ENCODE data around the gene SMIM3.
A peak's percentile ranks its signal among the peaks of the same experiment; 100 is the strongest.

SMIM3 gene

DNA sequence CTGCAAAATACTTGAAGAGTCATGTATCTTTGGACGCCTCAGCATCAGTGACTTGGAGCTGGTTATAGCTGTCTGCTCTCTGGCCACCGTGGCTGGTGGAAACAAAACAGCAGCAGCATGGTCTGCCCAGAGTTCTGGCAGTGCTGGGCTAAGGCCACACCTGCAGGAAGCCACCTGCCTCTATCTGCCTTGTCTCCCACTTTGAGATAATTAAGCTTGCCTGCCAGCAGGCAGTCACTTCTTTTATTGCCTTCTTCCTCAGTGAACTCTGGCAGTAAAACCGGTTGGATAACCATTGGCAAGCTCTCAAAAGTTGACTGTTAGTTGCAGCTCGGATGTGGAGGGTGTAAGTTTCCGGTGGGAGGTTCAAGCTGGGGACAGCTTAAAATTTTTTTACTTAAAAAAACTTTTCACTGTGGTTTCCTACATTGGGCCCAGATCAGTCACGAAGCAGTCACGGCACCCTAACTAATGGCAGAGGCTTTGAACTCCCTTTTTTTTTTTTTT, 4.9 kb downstream of the SMIM3 start:
- peaks cover 11% of the 10 kb centered on the region for H3K4me1 ChIP-seq (ENCODE audit: control insufficient read depth, insufficient read depth, low read length)
- POLR2A ChIA-PET = interaction anchor here (0.7 to 1.4 kb wide), 5 partner anchors 19 to 121 kb away, joined by 3 to 5 read pairs (median 4); partner anchors contain the start of genes DCTN4, RBM22 and ZNF300
- no peaks in the 10 kb centered on the region; a peak in 1 of 3 replicates for H3K36me3 ChIP-seq (ENCODE audit: control insufficient read depth in 2 of 2, insufficient read depth in 1 of 2, low read length in 2 of 2)
- H3K9me3 ChIP-seq (ENCODE audit: control insufficient read depth, insufficient read depth, low read depth, low read length) = no peaks in the 10 kb centered on the region
- no peak overlapping the region for H3K4me3 ChIP-seq (ENCODE audit: low read depth, low read length)
- peak overlapping the region; percentile 58 for H3K27ac ChIP-seq (ENCODE audit: extremely low read depth, low read depth, low read length)
- CTCF ChIA-PET = interaction anchor here (0.6 to 4.2 kb wide), 6 partner anchors 18 to 375 kb away, joined by 3 to 31 read pairs (median 4); partner anchors contain the start of genes ANXA6 and RBM22
- no peak for TF ChIP-seq ZNF544 (tag by site-specific recombination; IDR thresholded peaks at IDR 0.05)
- TF ChIP-seq ZIC2 (tag by site-specific recombination; IDR thresholded peaks at IDR 0.05) = peak; percentile 88
- peak; percentile 74 for TF ChIP-seq ZBTB8A (tag by site-specific recombination; IDR thresholded peaks at IDR 0.05)
- peak; percentile 80 for TF ChIP-seq ZNF580 (tag by site-specific recombination; IDR thresholded peaks at IDR 0.05)
- TF ChIP-seq ZNF398 (tag by site-specific recombination; IDR thresholded peaks at IDR 0.05) = peak; percentile 68
- no peak for TF ChIP-seq ZFP41 (tag by site-specific recombination; IDR thresholded peaks at IDR 0.05; ENCODE audit: borderline replicate concordance)
- peak; percentile 89 for TF ChIP-seq ZSCAN30 (tag by site-specific recombination; IDR thresholded peaks at IDR 0.05)
- peak; percentile 59 for TF ChIP-seq WT1 (tag by site-specific recombination; IDR thresholded peaks at IDR 0.05)
- TF ChIP-seq ZNF19 (tag by site-specific recombination; IDR thresholded peaks at IDR 0.05; ENCODE audit: low read depth) = no peak
- TF ChIP-seq TSHZ1 (tag by site-specific recombination; IDR thresholded peaks at IDR 0.05; ENCODE audit: borderline replicate concordance) = peak; percentile 57; the same call in 1 of the 2 replicates
- TF ChIP-seq GLIS1 (tag by site-specific recombination; IDR thresholded peaks at IDR 0.05) = peak; percentile 77
- peak; percentile 71 for TF ChIP-seq PRDM4 (tag by site-specific recombination; IDR thresholded peaks at IDR 0.05)
- no peak for TF ChIP-seq ZNF121 (tag by site-specific recombination; IDR thresholded peaks at IDR 0.05)
- TF ChIP-seq ZNF747 (tag by site-specific recombination; IDR thresholded peaks at IDR 0.05) = no peak
- TF ChIP-seq ZNF600 (tag by site-specific recombination; IDR thresholded peaks at IDR 0.05) = peak; percentile 81
- peak; percentile 95 for TF ChIP-seq OSR2 (tag by site-specific recombination; IDR thresholded peaks at IDR 0.05)
- TF ChIP-seq, protein P1, sequence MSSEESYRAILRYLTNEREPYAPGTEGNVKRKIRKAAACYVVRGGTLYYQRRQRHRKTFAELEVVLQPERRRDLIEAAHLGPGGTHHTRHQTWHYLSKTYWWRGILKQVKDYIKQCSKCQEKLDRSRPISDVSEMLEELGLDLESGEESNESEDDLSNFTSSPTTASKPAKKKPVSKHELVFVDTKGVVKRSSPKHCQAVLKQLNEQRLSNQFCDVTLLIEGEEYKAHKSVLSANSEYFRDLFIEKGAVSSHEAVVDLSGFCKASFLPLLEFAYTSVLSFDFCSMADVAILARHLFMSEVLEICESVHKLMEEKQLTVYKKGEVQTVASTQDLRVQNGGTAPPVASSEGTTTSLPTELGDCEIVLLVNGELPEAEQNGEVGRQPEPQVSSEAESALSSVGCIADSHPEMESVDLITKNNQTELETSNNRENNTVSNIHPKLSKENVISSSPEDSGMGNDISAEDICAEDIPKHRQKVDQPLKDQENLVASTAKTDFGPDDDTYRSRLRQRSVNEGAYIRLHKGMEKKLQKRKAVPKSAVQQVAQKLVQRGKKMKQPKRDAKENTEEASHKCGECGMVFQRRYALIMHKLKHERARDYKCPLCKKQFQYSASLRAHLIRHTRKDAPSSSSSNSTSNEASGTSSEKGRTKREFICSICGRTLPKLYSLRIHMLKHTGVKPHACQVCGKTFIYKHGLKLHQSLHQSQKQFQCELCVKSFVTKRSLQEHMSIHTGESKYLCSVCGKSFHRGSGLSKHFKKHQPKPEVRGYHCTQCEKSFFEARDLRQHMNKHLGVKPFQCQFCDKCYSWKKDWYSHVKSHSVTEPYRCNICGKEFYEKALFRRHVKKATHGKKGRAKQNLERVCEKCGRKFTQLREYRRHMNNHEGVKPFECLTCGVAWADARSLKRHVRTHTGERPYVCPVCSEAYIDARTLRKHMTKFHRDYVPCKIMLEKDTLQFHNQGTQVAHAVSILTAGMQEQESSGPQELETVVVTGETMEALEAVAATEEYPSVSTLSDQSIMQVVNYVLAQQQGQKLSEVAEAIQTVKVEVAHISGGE (tag by site-specific recombination; conservative IDR thresholded peaks at IDR 0.05; ENCODE audit: low read depth) = peak; percentile 60; the same call in 1 of the 2 replicates
- no peak for TF ChIP-seq ZNF140 (tag by site-specific recombination; IDR thresholded peaks at IDR 0.05)
- TF ChIP-seq, protein P2, sequence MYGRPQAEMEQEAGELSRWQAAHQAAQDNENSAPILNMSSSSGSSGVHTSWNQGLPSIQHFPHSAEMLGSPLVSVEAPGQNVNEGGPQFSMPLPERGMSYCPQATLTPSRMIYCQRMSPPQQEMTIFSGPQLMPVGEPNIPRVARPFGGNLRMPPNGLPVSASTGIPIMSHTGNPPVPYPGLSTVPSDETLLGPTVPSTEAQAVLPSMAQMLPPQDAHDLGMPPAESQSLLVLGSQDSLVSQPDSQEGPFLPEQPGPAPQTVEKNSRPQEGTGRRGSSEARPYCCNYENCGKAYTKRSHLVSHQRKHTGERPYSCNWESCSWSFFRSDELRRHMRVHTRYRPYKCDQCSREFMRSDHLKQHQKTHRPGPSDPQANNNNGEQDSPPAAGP (tag by site-specific recombination; IDR thresholded peaks at IDR 0.05) = no peak
- TF ChIP-seq SP2 (tag by site-specific recombination; IDR thresholded peaks at IDR 0.05) = peak; percentile 51
- TF ChIP-seq ZNF843 (tag by site-specific recombination; IDR thresholded peaks at IDR 0.05) = peak; percentile 86
- TF ChIP-seq, protein P3, sequence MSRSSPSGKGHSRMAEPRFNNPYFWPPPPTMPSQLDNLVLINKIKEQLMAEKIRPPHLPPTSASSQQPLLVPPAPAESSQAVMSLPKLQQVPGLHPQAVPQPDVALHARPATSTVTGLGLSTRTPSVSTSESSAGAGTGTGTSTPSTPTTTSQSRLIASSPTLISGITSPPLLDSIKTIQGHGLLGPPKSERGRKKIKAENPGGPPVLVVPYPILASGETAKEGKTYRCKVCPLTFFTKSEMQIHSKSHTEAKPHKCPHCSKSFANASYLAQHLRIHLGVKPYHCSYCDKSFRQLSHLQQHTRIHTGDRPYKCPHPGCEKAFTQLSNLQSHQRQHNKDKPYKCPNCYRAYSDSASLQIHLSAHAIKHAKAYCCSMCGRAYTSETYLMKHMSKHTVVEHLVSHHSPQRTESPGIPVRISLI (tag by site-specific recombination; IDR thresholded peaks at IDR 0.05) = peak; percentile 97
- TF ChIP-seq FEZF1 (tag by site-specific recombination; IDR thresholded peaks at IDR 0.05) = peak; percentile 74
- TF ChIP-seq ZNF707 (tag by site-specific recombination; IDR thresholded peaks at IDR 0.05) = no peak
